Activated CD4-positive, alpha-beta T cell treated with anti-CD3 and anti-CD28 coated beads, Interleukin-2, amount 10 ng/mL, durations not matched to agents 7 days and 5 days (primary cell): Measurements from ENCODE around the gene ADAP1. TPM values are rescaled to one million over a fixed set of nuclear protein-coding genes. Genes with fewer than 3 reads are reported as not detected.

ENCODE experiments used
- CTCF ChIA-PET: fragments of 350-600 bp; sonication (Branson Sonifier 250); formaldehyde crosslinking; loops from one replicate; lab custom pipeline; 2021; ENCODE audit warnings: antibody characterized with exemption; lab: Charles Lee
- POLR2A ChIA-PET: fragments of 350-600 bp; sonication (Branson Sonifier 250); formaldehyde crosslinking; loops from one replicate; lab custom pipeline; 2021; ENCODE audit warnings: antibody characterized with exemption; lab: Charles Lee
- DNase-seq: peaks from one replicate; pipeline ENCODE4 v3.0.0-alpha.2; 2020
- H3K27ac Mint-ChIP-seq: one replicate; pipeline ENCODE4 v1.8.0; 2021; ENCODE audit warnings: mild to moderate bottlenecking, moderate library complexity, mixed read lengths
- H3K27me3 Mint-ChIP-seq: one replicate; pipeline ENCODE4 v1.8.0; 2021; ENCODE audit warnings: mixed read lengths
- H3K36me3 Mint-ChIP-seq: one replicate; pipeline ENCODE4 v1.8.0; 2021; ENCODE audit warnings: low read depth, mixed read lengths
- H3K4me1 Mint-ChIP-seq: one replicate; pipeline ENCODE4 v1.8.0; 2021; ENCODE audit warnings: mixed read lengths
- H3K4me3 Mint-ChIP-seq: one replicate; pipeline ENCODE4 v1.8.0; 2021; ENCODE audit warnings: mild to moderate bottlenecking, moderate library complexity, mixed read lengths
- H3K9me3 Mint-ChIP-seq: one replicate; pipeline ENCODE4 v1.8.0; 2021; ENCODE audit warnings: mixed read lengths
- total RNA-seq, 2 experiments: library from RNA; stranded (reverse); gene quantifications; one replicate each; pipeline ENCODE4 v1.2.3, GENCODE V29; 2021

The ADAP1 gene
- total RNA-seq, 2 experiments from 2014 or later = 12.4 to 13.5 TPM

GRCh38 chr7:898855-899681 is 55.4 kb downstream of the ADAP1 start:
- ChIA-PET POLR2A (no interaction called here), CTCF (interaction anchor here (1.9 kb wide), 1 partner anchor 94 kb away, joined by 5 read pairs; no protein-coding TSS in a partner anchor)
- H3K27ac Mint-ChIP-seq = no peak overlapping the region
- H3K36me3 Mint-ChIP-seq = peaks cover 13% of the 10 kb centered on the region
- H3K4me1 Mint-ChIP-seq = no peaks in the 10 kb centered on the region
- H3K4me3 Mint-ChIP-seq = no peak overlapping the region
- no peaks in the 10 kb centered on the region for H3K9me3 Mint-ChIP-seq
- H3K27me3 Mint-ChIP-seq = no peaks in the 10 kb centered on the region
- no peak for DNase-seq

GRCh38 chr7:898460-898854 is 56.0 kb downstream of the ADAP1 start:
- H3K36me3 Mint-ChIP-seq = peaks cover 17% of the 10 kb centered on the region
- no peak for DNase-seq
- no peaks in the 10 kb centered on the region for H3K4me1 Mint-ChIP-seq
- H3K27ac Mint-ChIP-seq = no peak overlapping the region
- ChIA-PET CTCF (no interaction called here), POLR2A (no interaction called here)
- no peaks in the 10 kb centered on the region for H3K27me3 Mint-ChIP-seq
- H3K4me3 Mint-ChIP-seq = no peak overlapping the region
- H3K9me3 Mint-ChIP-seq = no peaks in the 10 kb centered on the region

GRCh38 chr7:897771-898376 is 56.6 kb downstream of the ADAP1 start:
- no peak for DNase-seq
- Mint-ChIP-seq H3K9me3 (no peaks in the 10 kb centered on the region), H3K4me3 (no peak overlapping the region), H3K27ac (no peak overlapping the region), H3K36me3 (peaks cover 23% of the 10 kb centered on the region), H3K27me3 (no peaks in the 10 kb centered on the region), H3K4me1 (peaks cover under 1% of the 10 kb centered on the region)
- CTCF ChIA-PET = interaction anchor here (0.7 kb wide), 1 partner anchor 725 kb away, joined by 3 read pairs; no protein-coding TSS in a partner anchor
- POLR2A ChIA-PET = interaction anchor here (0.6 kb wide), 1 partner anchor 162 kb away, joined by 3 read pairs; no protein-coding TSS in a partner anchor

- no peak for DNase-seq
- ChIA-PET POLR2A (no interaction called here), CTCF (interaction anchor here (0.7 kb wide), 1 partner anchor 726 kb away, joined by 3 read pairs; no protein-coding TSS in a partner anchor)
- H3K36me3 Mint-ChIP-seq = peaks cover 31% of the 10 kb centered on the region
- no peak overlapping the region for H3K27ac Mint-ChIP-seq
- peaks cover 6% of the 10 kb centered on the region for H3K9me3 Mint-ChIP-seq
- H3K4me3 Mint-ChIP-seq = no peak overlapping the region
- no peaks in the 10 kb centered on the region for H3K27me3 Mint-ChIP-seq
- H3K4me1 Mint-ChIP-seq = peaks cover 7% of the 10 kb centered on the region
Measured at GRCh38 chr7:897086-897485, 57.4 kb downstream of the ADAP1 start.

- ChIA-PET POLR2A (no interaction called here), CTCF (interaction anchor here (0.9 kb wide), 1 partner anchor 11 kb away, joined by 3 read pairs; no protein-coding TSS in a partner anchor)
- no peaks in the 10 kb centered on the region for H3K27me3 Mint-ChIP-seq
- H3K36me3 Mint-ChIP-seq = peaks cover 33% of the 10 kb centered on the region
- DNase-seq = no peak
- no peak overlapping the region for H3K27ac Mint-ChIP-seq
- H3K9me3 Mint-ChIP-seq = peaks cover 6% of the 10 kb centered on the region
- H3K4me1 Mint-ChIP-seq = peaks cover 7% of the 10 kb centered on the region
- no peak overlapping the region for H3K4me3 Mint-ChIP-seq
Measured at GRCh38 chr7:896346-897075, 58.0 kb downstream of the ADAP1 start.

GRCh38 chr7:895451-896052 is 58.9 kb downstream of the ADAP1 start:
- Mint-ChIP-seq H3K36me3 (peaks cover 39% of the 10 kb centered on the region), H3K4me1 (peaks cover 7% of the 10 kb centered on the region), H3K4me3 (no peak overlapping the region), H3K9me3 (peaks cover 6% of the 10 kb centered on the region), H3K27me3 (no peaks in the 10 kb centered on the region), H3K27ac (no peak overlapping the region)
- no peak for DNase-seq
- POLR2A ChIA-PET = no interaction called here
- CTCF ChIA-PET = interaction anchor here (0.9 kb wide), 1 partner anchor 10 kb away, joined by 3 read pairs; no protein-coding TSS in a partner anchor

- no peak for DNase-seq
- no peaks in the 10 kb centered on the region for H3K27me3 Mint-ChIP-seq
- H3K9me3 Mint-ChIP-seq = peaks cover 6% of the 10 kb centered on the region
- H3K36me3 Mint-ChIP-seq = peaks cover 43% of the 10 kb centered on the region
- ChIA-PET POLR2A (no interaction called here), CTCF (no interaction called here)
- no peak overlapping the region for H3K4me3 Mint-ChIP-seq
- H3K4me1 Mint-ChIP-seq = peaks cover 7% of the 10 kb centered on the region
- H3K27ac Mint-ChIP-seq = no peak overlapping the region
Measured at GRCh38 chr7:894927-895450, 59.5 kb downstream of the ADAP1 start.

- Mint-ChIP-seq H3K27me3 (no peaks in the 10 kb centered on the region), H3K36me3 (peaks cover 43% of the 10 kb centered on the region), H3K27ac (no peak overlapping the region), H3K9me3 (peaks cover 6% of the 10 kb centered on the region), H3K4me1 (peaks cover 7% of the 10 kb centered on the region), H3K4me3 (no peak overlapping the region)
- DNase-seq = no peak
- CTCF ChIA-PET = no interaction called here
- POLR2A ChIA-PET = no interaction called here
Measured at GRCh38 chr7:894164-894867, 60.2 kb downstream of the ADAP1 start.

- H3K27ac Mint-ChIP-seq = no peak overlapping the region
- peaks cover 6% of the 10 kb centered on the region for H3K9me3 Mint-ChIP-seq
- H3K4me3 Mint-ChIP-seq = no peak overlapping the region
- H3K36me3 Mint-ChIP-seq = peaks cover 45% of the 10 kb centered on the region
- CTCF ChIA-PET = no interaction called here
- peaks cover 7% of the 10 kb centered on the region for H3K4me1 Mint-ChIP-seq
- DNase-seq = no peak
- POLR2A ChIA-PET = no interaction called here
- H3K27me3 Mint-ChIP-seq = no peaks in the 10 kb centered on the region
Measured at GRCh38 chr7:893686-894085, 60.8 kb downstream of the ADAP1 start.

- H3K4me3 Mint-ChIP-seq = no peak overlapping the region
- no peak overlapping the region for H3K27ac Mint-ChIP-seq
- no peaks in the 10 kb centered on the region for H3K27me3 Mint-ChIP-seq
- H3K9me3 Mint-ChIP-seq = peaks cover 6% of the 10 kb centered on the region
- peaks cover 49% of the 10 kb centered on the region for H3K36me3 Mint-ChIP-seq
- DNase-seq = no peak
- POLR2A ChIA-PET = no interaction called here
- H3K4me1 Mint-ChIP-seq = peaks cover 7% of the 10 kb centered on the region
- CTCF ChIA-PET = interaction anchor here (1.0 kb wide), 1 partner anchor 72 kb away, joined by 3 read pairs; no protein-coding TSS in a partner anchor
Measured at GRCh38 chr7:892648-893593, 61.6 kb downstream of the ADAP1 start.

GRCh38 chr7:891805-892204 is 62.7 kb downstream of the ADAP1 start:
- ChIA-PET CTCF (interaction anchor here (1.0 to 1.4 kb wide), 2 partner anchors 8 to 73 kb away, joined by 3 to 4 read pairs; no protein-coding TSS in a partner anchor), POLR2A (no interaction called here)
- no peak overlapping the region for H3K27ac Mint-ChIP-seq
- no peak overlapping the region for H3K4me3 Mint-ChIP-seq
- H3K36me3 Mint-ChIP-seq = peaks cover 54% of the 10 kb centered on the region
- H3K27me3 Mint-ChIP-seq = no peaks in the 10 kb centered on the region
- peaks cover 6% of the 10 kb centered on the region for H3K9me3 Mint-ChIP-seq
- DNase-seq = no peak
- H3K4me1 Mint-ChIP-seq = peaks cover 7% of the 10 kb centered on the region
